SK-N-SH treated with all-trans-retinoic acid at 6 μM for 48 hours (cell line): ENCODE results near the gene CDR2L.

ENCODE experiments used
- ATAC-seq: fragments of 200-7000 bp; cut with Tn5 transposase; 3 replicates; pipeline ENCODE4 v1.9.1; 2020; ENCODE audit warnings: mild to moderate bottlenecking, moderate library complexity
- ARNTL ChIP-seq: fragments of 450-650 bp; formaldehyde crosslinking; IDR thresholded peaks from 2 replicates; pipeline ENCODE4 v1.5.0; 2020; ENCODE audit warnings: low read depth, mild to moderate bottlenecking, moderate library complexity, borderline replicate concordance
- BACH2 ChIP-seq: fragments of 250-450 bp; sonication (Bioruptor Pico); IDR thresholded peaks from 2 replicates; pipeline ENCODE4 v1.9.0; 2021; ENCODE audit warnings: mild to moderate bottlenecking, borderline replicate concordance
- CREB5 ChIP-seq: fragments of 250-450 bp; sonication (Bioruptor Pico); IDR thresholded peaks from 2 replicates; pipeline ENCODE4 v1.5.1; 2020; ENCODE audit warnings: low read depth, mild to moderate bottlenecking, moderate library complexity
- CSDC2 ChIP-seq: fragments of 250-450 bp; sonication (Bioruptor Pico); IDR thresholded peaks from 2 replicates; pipeline ENCODE4 v1.5.0; 2020; ENCODE audit warnings: mild to moderate bottlenecking, moderate library complexity
- CSRNP3 ChIP-seq: fragments of 250-450 bp; sonication (Bioruptor Pico); IDR thresholded peaks from 2 replicates; pipeline ENCODE4 v1.5.1; 2021; ENCODE audit warnings: mild to moderate bottlenecking, moderate library complexity
- ESRRG ChIP-seq: fragments of 250-450 bp; sonication (Bioruptor Pico); IDR thresholded peaks from 2 replicates; pipeline ENCODE4 v1.6.1; 2021; ENCODE audit warnings: mild to moderate bottlenecking
- GLIS3 ChIP-seq: fragments of 250-450 bp; sonication (Bioruptor Pico); IDR thresholded peaks from 2 replicates; pipeline ENCODE4 v1.5.0; 2020; ENCODE audit warnings: mild to moderate bottlenecking, moderate library complexity
- ISL1 ChIP-seq: fragments of 250-450 bp; sonication (Bioruptor Pico); IDR thresholded peaks from 2 replicates; pipeline ENCODE4 v2.1.2; 2022; ENCODE audit warnings: mild to moderate bottlenecking, moderate library complexity
- OSR1 ChIP-seq: fragments of 250-450 bp; sonication (Bioruptor Pico); IDR thresholded peaks from 2 replicates; pipeline ENCODE4 v1.8.0; 2022; ENCODE audit warnings: moderate library complexity, mild to moderate bottlenecking, inconsistent platforms
- PATZ1 ChIP-seq: fragments of 250-450 bp; sonication (Bioruptor Pico); IDR thresholded peaks from 2 replicates; pipeline ENCODE4 v1.8.0; 2020; ENCODE audit warnings: mild to moderate bottlenecking, moderate library complexity, borderline replicate concordance
- POU6F1 ChIP-seq: fragments of 250-450 bp; sonication (Bioruptor Pico); IDR thresholded peaks from 2 replicates; pipeline ENCODE4 v1.8.0; 2021; ENCODE audit warnings: low read depth, mild to moderate bottlenecking, moderate library complexity, borderline replicate concordance
- PPARA ChIP-seq: fragments of 250-450 bp; sonication (Bioruptor Pico); IDR thresholded peaks from 2 replicates; pipeline ENCODE4 v1.5.0; 2020; ENCODE audit warnings: mild to moderate bottlenecking, borderline replicate concordance
- RARB ChIP-seq: fragments of 250-450 bp; sonication (Bioruptor Pico); IDR thresholded peaks from 2 replicates; pipeline ENCODE4 v1.8.0; 2021; ENCODE audit warnings: mild to moderate bottlenecking, moderate library complexity
- TCF4 ChIP-seq: fragments of 250-450 bp; sonication (Bioruptor Pico); IDR thresholded peaks from 2 replicates; pipeline ENCODE4 v1.8.0; 2021; ENCODE audit warnings: mild to moderate bottlenecking, moderate library complexity, borderline replicate concordance
- TSHZ2 ChIP-seq: fragments of 250-450 bp; sonication (Bioruptor Pico); IDR thresholded peaks from 2 replicates; pipeline ENCODE4 v1.5.0; 2020; ENCODE audit warnings: mild to moderate bottlenecking, moderate library complexity
- ZC3H10 ChIP-seq: fragments of 250-450 bp; sonication (Bioruptor Pico); IDR thresholded peaks from 2 replicates; pipeline ENCODE4 v1.5.1; 2021; ENCODE audit warnings: mild to moderate bottlenecking, moderate library complexity
- ZFP3 ChIP-seq: fragments of 250-450 bp; sonication (Bioruptor Pico); IDR thresholded peaks from 2 replicates; pipeline ENCODE4 v1.5.0; 2020; ENCODE audit warnings: mild to moderate bottlenecking, moderate library complexity
- ZNF565 ChIP-seq: fragments of 450-650 bp; formaldehyde crosslinking; conservative IDR thresholded peaks from 2 replicates; pipeline ENCODE4 v1.5.0; 2020; ENCODE audit warnings: low read depth, mild to moderate bottlenecking, moderate library complexity
- ZNF70 ChIP-seq: fragments of 450-650 bp; formaldehyde crosslinking; IDR thresholded peaks from 2 replicates; pipeline ENCODE4 v1.5.0; 2020; ENCODE audit warnings: mild to moderate bottlenecking, moderate library complexity
- ZNF8 ChIP-seq: fragments of 450-650 bp; formaldehyde crosslinking; IDR thresholded peaks from 2 replicates; pipeline ENCODE4 v1.5.0; 2020; ENCODE audit warnings: mild to moderate bottlenecking, moderate library complexity

CDR2L gene

GRCh38 chr17:74951680-74952421 is 35.6 kb upstream of the CDR2L start:
- no peak for ATAC-seq
- TF ChIP-seq CSDC2 (CRISPR knock-in tag) (no peak), PATZ1 (CRISPR knock-in tag) (no peak), POU6F1 (CRISPR knock-in tag) (no peak), CREB5 (CRISPR knock-in tag) (no peak), PPARA (CRISPR knock-in tag) (no peak), ZNF8 (no peak), ISL1 (CRISPR knock-in tag) (no peak), ARNTL (CRISPR knock-in tag) (no peak), ESRRG (CRISPR knock-in tag) (no peak), BACH2 (CRISPR knock-in tag) (no peak), TSHZ2 (CRISPR knock-in tag) (no peak), OSR1 (CRISPR knock-in tag) (no peak), ZNF70 (CRISPR knock-in tag) (no peak)
- TF ChIP-seq, all 23 proteins: peak for 0

GRCh38 chr17:74952431-74953133 is 34.9 kb upstream of the CDR2L start:
- TF ChIP-seq TCF4 (CRISPR knock-in tag) (no peak), PPARA (CRISPR knock-in tag) (no peak), ZNF8 (no peak), ZFP3 (CRISPR knock-in tag) (no peak), RARB (no peak), CSRNP3 (no peak)
- no peak for ATAC-seq

GRCh38 chr17:74953134-74953687 is 34.2 kb upstream of the CDR2L start:
- TF ChIP-seq GLIS3 (CRISPR knock-in tag), result no peak
- TF ChIP-seq ZFP3 (CRISPR knock-in tag), result no peak
- TF ChIP-seq ZC3H10, result no peak
- TF ChIP-seq ZNF565 (CRISPR knock-in tag), result no peak
- no peak for TF ChIP-seq TSHZ2 (CRISPR knock-in tag)
- TF ChIP-seq CSRNP3, result no peak
- TF ChIP-seq ARNTL (CRISPR knock-in tag), result no peak
- no peak for TF ChIP-seq ESRRG (CRISPR knock-in tag)
- TF ChIP-seq POU6F1 (CRISPR knock-in tag), result no peak
- no peak for TF ChIP-seq ZNF8
- TF ChIP-seq, all 23 proteins: peak for 0
- no peak for ATAC-seq
